HCT116 (cell line): ENCODE results near the gene ADGRD1. TPM values are rescaled to one million over a fixed set of nuclear protein-coding genes. Genes with fewer than 3 reads are reported as not detected.

Experiments used
- ATAC-seq: fragments of 200-7000 bp; cut with Tn5 transposase; 2 replicates; pipeline ENCODE4 v1.9.1; 2020; ENCODE audit warnings: mild to moderate bottlenecking, moderate library complexity
- BruUV-seq: library from RNA; stranded (reverse); fragments of 400-500 nt; replicated peaks from 2 replicates; lab custom pipeline; 2021; lab: Mats Ljungman, UMichigan
- CTCF ChIA-PET: fragments of 300-600 bp; sonication (Branson Sonifier 250); formaldehyde crosslinking; loops from one replicate; lab custom pipeline; 2021; ENCODE audit warnings: antibody characterized with exemption; lab: Charles Lee
- POLR2A ChIA-PET: fragments of 300-600, 350-600 bp; sonication (Branson Sonifier 250); formaldehyde crosslinking; loops from one replicate; lab custom pipeline; 2021; ENCODE audit warnings: antibody characterized with exemption; lab: Charles Lee
- RAD21 ChIA-PET, 2 experiments: fragments of 300-600 bp; sonication (Branson Sonifier 250); formaldehyde crosslinking; loops; one replicate each; lab custom pipeline; 2023; ENCODE audit warnings: low total read pairs in 2 of 2; ENCODE audit not compliant: uncharacterized antibody in 2 of 2, unreplicated experiment in 2 of 2, low non-redundant PET in 1 of 2; lab: Charles Lee
- DNase-seq: peaks from one replicate; pipeline ENCODE4 v3.0.0-alpha.2; 2010; ENCODE audit warnings: low read depth, low spot score
- H2AFZ ChIP-seq: fragments of 200-600 bp; shearing (Covaris generic), sonication (generic); 2 replicates; pipeline ENCODE4 v1.6.1; 2017; ENCODE audit warnings: low read depth, mixed run types, mixed read lengths, antibody characterized with exemption, low read length; ENCODE audit not compliant: poor library complexity, severe bottlenecking
- H3K27ac ChIP-seq: 2 replicates; pipeline ENCODE4 v1.5.1; 2012; ENCODE audit warnings: low read depth, low read length
- H3K27me3 ChIP-seq: fragments of 200-600 bp; sonication (generic); 2 replicates; pipeline ENCODE4 v1.6.1; 2016; ENCODE audit warnings: mixed run types, low read length, mixed read lengths; ENCODE audit not compliant: insufficient read depth
- H3K36me3 ChIP-seq, 2 experiments: fragments of 200-500 bp in 1 of 2; fragments of 200-600 bp in 1 of 2; sonication (Bioruptor generic) in 1 of 2; sonication (generic) in 1 of 2; 2 replicates each; pipeline versions ENCODE4 v1.5.1 to v1.6.1; 2014 to 2016; ENCODE audit warnings: low read length in 2 of 2, inconsistent platforms in 1 of 2, mixed read lengths in 1 of 2, mixed run types in 1 of 2; ENCODE audit not compliant: insufficient read depth in 2 of 2, control insufficient read depth in 1 of 2
- H3K4me1 ChIP-seq, 2 experiments: fragments of 200-600 bp in 1 of 2; sonication (generic) in 1 of 2; 2 replicates each; pipeline versions ENCODE4 v1.5.1 to v1.6.1; 2012 to 2017; ENCODE audit warnings: low read length in 2 of 2, inconsistent platforms in 1 of 2, mild to moderate bottlenecking in 1 of 2, mixed read lengths in 1 of 2, mixed run types in 1 of 2, moderate library complexity in 1 of 2; ENCODE audit not compliant: insufficient read depth in 2 of 2, control insufficient read depth in 1 of 2
- H3K4me2 ChIP-seq: fragments of 200-600 bp; sonication (generic); 2 replicates; pipeline ENCODE4 v1.6.1; 2017; ENCODE audit warnings: mixed run types, low read length, mixed read lengths
- H3K4me3 ChIP-seq, 2 experiments: fragments of 200-600 bp in 1 of 2; sonication (generic) in 1 of 2; replicated peaks in 1 of 2; 2 replicates each; pipeline ENCODE4 v1.5.1; 2011 to 2016; ENCODE audit warnings: low read length in 2 of 2, control low read depth in 1 of 2, low read depth in 1 of 2, mild to moderate bottlenecking in 1 of 2, mixed read lengths in 1 of 2, mixed run types in 1 of 2
- H3K79me2 ChIP-seq: fragments of 200-600 bp; sonication (generic); 2 replicates; pipeline ENCODE4 v1.6.1; 2017; ENCODE audit warnings: mild to moderate bottlenecking, mixed run types, low read length, moderate library complexity, mixed read lengths; ENCODE audit not compliant: insufficient read depth
- H3K9ac ChIP-seq: fragments of 200-600 bp; sonication (generic); 2 replicates; pipeline ENCODE4 v1.6.1; 2016; ENCODE audit warnings: low read length, mixed read lengths
- H3K9me2 ChIP-seq: fragments of 200-600 bp; sonication (generic), shearing (Covaris generic); 2 replicates; pipeline ENCODE4 v1.6.1; 2017; ENCODE audit warnings: mixed run types, mild to moderate bottlenecking, moderate library complexity; ENCODE audit not compliant: insufficient read depth
- H3K9me3 ChIP-seq, 2 experiments: fragments of 200-500 bp in 1 of 2; fragments of 200-600 bp in 1 of 2; sonication (Bioruptor generic) in 1 of 2; sonication (generic) in 1 of 2; 2 replicates each; pipeline ENCODE4 v1.6.1; 2014 to 2017; ENCODE audit warnings: low read length in 2 of 2, mixed read lengths in 2 of 2, inconsistent platforms in 1 of 2, low read depth in 1 of 2, mild to moderate bottlenecking in 1 of 2, mixed run types in 1 of 2, moderate library complexity in 1 of 2; ENCODE audit not compliant: control insufficient read depth in 1 of 2, insufficient read depth in 1 of 2
- H4K20me1 ChIP-seq: fragments of 200-600 bp; sonication (generic), shearing (Covaris generic); 2 replicates; pipeline ENCODE4 v1.6.1; 2017; ENCODE audit warnings: mixed run types, mild to moderate bottlenecking, moderate library complexity; ENCODE audit not compliant: insufficient read depth
- CTCF ChIP-seq, 3 experiments: fragments of 200-600 bp in 1 of 3; sonication (generic) in 1 of 3; IDR thresholded peaks in 2 of 3; conservative IDR thresholded peaks in 1 of 3; 2 replicates each; pipeline ENCODE4 v1.5.1; 2012 to 2017; ENCODE audit warnings: low read depth in 2 of 3, low read length in 2 of 3, antibody characterized with exemption in 1 of 3, borderline replicate concordance in 1 of 3, control low read depth in 1 of 3, mild to moderate bottlenecking in 1 of 3, mixed read lengths in 1 of 3, mixed run types in 1 of 3, moderate library complexity in 1 of 3; ENCODE audit not compliant: insufficient read depth in 1 of 3
- ELF1 ChIP-seq: IDR thresholded peaks from 2 replicates; pipeline ENCODE4 v1.6.1; 2012; ENCODE audit warnings: low read depth, borderline replicate concordance
- FOSL1 ChIP-seq: IDR thresholded peaks from 2 replicates; pipeline ENCODE4 v1.6.1; 2012; ENCODE audit warnings: low read depth
- MAX ChIP-seq: IDR thresholded peaks from 2 replicates; pipeline ENCODE4 v1.6.1; 2012
- POLR2A ChIP-seq: IDR thresholded peaks from 2 replicates; pipeline ENCODE4 v1.7.0; 2011; ENCODE audit warnings: borderline replicate concordance; ENCODE audit not compliant: insufficient read depth, insufficient read length; ENCODE audit errors: extremely low read depth
- POLR2AphosphoS5 ChIP-seq: IDR thresholded peaks from 2 replicates; pipeline ENCODE4 v1.6.1; 2011; ENCODE audit warnings: mild to moderate bottlenecking, low read depth, low read length, moderate library complexity
- RAD21 ChIP-seq: IDR thresholded peaks from 2 replicates; pipeline ENCODE4 v1.6.1; 2012; ENCODE audit warnings: low read depth, mild to moderate bottlenecking
- SP1 ChIP-seq: IDR thresholded peaks from 2 replicates; pipeline ENCODE4 v1.6.1; 2012; ENCODE audit warnings: low read depth
- SRF ChIP-seq: IDR thresholded peaks from 2 replicates; pipeline ENCODE4 v1.6.1; 2012; ENCODE audit warnings: low read depth
- TCF7L2 ChIP-seq: IDR thresholded peaks from 2 replicates; pipeline ENCODE4 v1.7.0; 2011; ENCODE audit warnings: borderline replicate concordance, inconsistent platforms; ENCODE audit not compliant: insufficient read depth, insufficient read length; ENCODE audit errors: extremely low read depth
- ZNF274 ChIP-seq: fragments of 200-500 bp; sonication (Bioruptor generic); IDR thresholded peaks from 2 replicates; pipeline ENCODE4 v1.6.1; 2014; ENCODE audit warnings: mild to moderate bottlenecking, low read depth, low read length, inconsistent platforms
- intact Hi-C: fragments of 100-400 bp; cut with micrococcal nuclease; formaldehyde crosslinking; loops from 2 replicates; pipeline ENCODE4 v1.10.0; 2022
- total RNA-seq: library from RNA; stranded (reverse); gene quantifications from one replicate; pipeline ENCODE4 v1.2.1, GENCODE V29; 2021; ENCODE audit not compliant: unreplicated experiment

ADGRD1 gene
- total RNA-seq, 1 experiment from 2014 or later: 0.44 TPM

- no peak for DNase-seq
- Histone ChIP-seq H3K9me3 (no peaks in the 10 kb centered on the region), H4K20me1 (no peaks in the 10 kb centered on the region), H3K4me3 (no peak overlapping the region), H3K36me3 (no peaks in the 10 kb centered on the region), H3K27me3 (peaks cover 35% of the 10 kb centered on the region), H2AFZ (no peak overlapping the region), H3K79me2 (no peaks in the 10 kb centered on the region), H3K9me2 (no peaks in the 10 kb centered on the region), H3K4me2 (no peak overlapping the region), H3K27ac (no peak overlapping the region), H3K4me1 (no peaks in the 10 kb centered on the region), H3K9ac (no peak overlapping the region)
- CTCF ChIA-PET: no interaction called here
- POLR2A ChIA-PET: no interaction called here
- intact Hi-C loops: no loop called here
- RAD21 ChIA-PET: no interaction called here
- no TSS peak for BruUV-seq
- no peak for TF ChIP-seq ELF1
- ATAC-seq: no peak
Observed at GRCh38 chr12:131054345-131055092, 100.8 kb downstream of the ADGRD1 start.

GRCh38 chr12:131055093-131055465 lies 101.4 kb downstream of the ADGRD1 start:
- POLR2A ChIA-PET: no interaction called here
- BruUV-seq: no TSS peak
- TF ChIP-seq FOSL1: no peak
- no peak for TF ChIP-seq POLR2AphosphoS5
- no peak for TF ChIP-seq SRF
- TF ChIP-seq MAX: no peak
- no peak for TF ChIP-seq ELF1
- TF ChIP-seq RAD21: no peak
- TF ChIP-seq POLR2A: no peak
- no peak for TF ChIP-seq CTCF (IDR thresholded peaks at IDR 0.05 in 2 of 3, conservative IDR thresholded peaks at IDR 0.05 in 1 of 3; ENCODE audit: borderline replicate concordance in 1 of 3, insufficient read depth in 1 of 3, low read depth in 2 of 3, low read length in 2 of 3)
- no peak for TF ChIP-seq ZNF274
- TF ChIP-seq TCF7L2: no peak
- TF ChIP-seq SP1: no peak

More at GRCh38 chr12:131055093-131055465, 101.4 kb downstream of the ADGRD1 start:
- ChIA-PET RAD21 (no interaction called here), CTCF (no interaction called here)
- no peak for DNase-seq
- Histone ChIP-seq H3K27me3 (peaks cover 35% of the 10 kb centered on the region), H3K4me1 (no peaks in the 10 kb centered on the region), H4K20me1 (no peaks in the 10 kb centered on the region), H3K9me2 (no peaks in the 10 kb centered on the region), H3K4me2 (no peak overlapping the region), H3K27ac (no peak overlapping the region), H3K79me2 (no peaks in the 10 kb centered on the region), H3K4me3 (no peak overlapping the region), H2AFZ (no peak overlapping the region), H3K9me3 (no peaks in the 10 kb centered on the region), H3K9ac (no peak overlapping the region), H3K36me3 (no peaks in the 10 kb centered on the region)
- intact Hi-C loops: no loop called here
- ATAC-seq: no peak
